ENCODE measurements around the gene ICOS. TPM values are rescaled to one million over a fixed set of nuclear protein-coding genes. Genes with fewer than 3 reads are reported as not detected.

Gene ICOS
- total RNA-seq, 4 donors from 2014 or later, result 0.14 to 0.59 (median 0.26) TPM; not detected in 1

GRCh38 chr2:203988500-203989260 lies 52.1 kb downstream of the ICOS start:
- no peaks in the 10 kb centered on the region for H3K4me1 ChIP-seq
- H3K9me3 ChIP-seq, result no peaks in the 10 kb centered on the region
- H3K27me3 ChIP-seq, result no peaks in the 10 kb centered on the region
- no peak overlapping the region for H3K4me3 ChIP-seq
- TF ChIP-seq POLR2A (IDR thresholded peaks at IDR 0.05) (no peak), CTCF (IDR thresholded peaks at IDR 0.05) (no peak)
- H3K27ac ChIP-seq, result no peak overlapping the region
- intact Hi-C loops (cut with DNase I; ENCODE audit: low total_unique reads), result no loop called here
- DNase-seq, result no peak
- H3K36me3 ChIP-seq, result no peaks in the 10 kb centered on the region

GRCh38 chr2:203989521-203989920 lies 53.0 kb downstream of the ICOS start:
- no peak overlapping the region for H3K4me3 ChIP-seq
- no peaks in the 10 kb centered on the region for H3K9me3 ChIP-seq
- no peak for TF ChIP-seq POLR2A (IDR thresholded peaks at IDR 0.05)
- no peak for TF ChIP-seq CTCF (IDR thresholded peaks at IDR 0.05)
- no peaks in the 10 kb centered on the region for H3K27me3 ChIP-seq
- no peaks in the 10 kb centered on the region for H3K4me1 ChIP-seq
- intact Hi-C loops (cut with DNase I; ENCODE audit: low total_unique reads), result no loop called here
- no peak for DNase-seq
- no peak overlapping the region for H3K27ac ChIP-seq
- no peaks in the 10 kb centered on the region for H3K36me3 ChIP-seq

- intact Hi-C loops (cut with DNase I; ENCODE audit: low total_unique reads), result no loop called here
- Histone ChIP-seq H3K4me3 (no peak overlapping the region), H3K27ac (no peak overlapping the region), H3K27me3 (no peaks in the 10 kb centered on the region), H3K36me3 (no peaks in the 10 kb centered on the region), H3K9me3 (no peaks in the 10 kb centered on the region), H3K4me1 (no peaks in the 10 kb centered on the region)
- no peak for DNase-seq
- no peak for TF ChIP-seq POLR2A (IDR thresholded peaks at IDR 0.05)
Observed at GRCh38 chr2:203992509-203992908, 55.9 kb downstream of the ICOS start.

- Histone ChIP-seq H3K4me3 (no peak overlapping the region), H3K4me1 (no peaks in the 10 kb centered on the region), H3K27me3 (no peaks in the 10 kb centered on the region), H3K27ac (no peak overlapping the region), H3K36me3 (no peaks in the 10 kb centered on the region), H3K9me3 (no peaks in the 10 kb centered on the region)
- TF ChIP-seq CTCF (IDR thresholded peaks at IDR 0.05), result no peak
- no peak for TF ChIP-seq POLR2A (IDR thresholded peaks at IDR 0.05)
- no peak for DNase-seq
- intact Hi-C loops (cut with DNase I; ENCODE audit: low total_unique reads), result no loop called here
Observed at GRCh38 chr2:203993011-203993410, 56.4 kb downstream of the ICOS start.

GRCh38 chr2:203993560-203993959 lies 57.0 kb downstream of the ICOS start:
- H3K4me1 ChIP-seq, result no peaks in the 10 kb centered on the region
- no peaks in the 10 kb centered on the region for H3K36me3 ChIP-seq
- intact Hi-C loops (cut with DNase I; ENCODE audit: low total_unique reads), result no loop called here
- no peaks in the 10 kb centered on the region for H3K27me3 ChIP-seq
- no peaks in the 10 kb centered on the region for H3K9me3 ChIP-seq
- no peak overlapping the region for H3K4me3 ChIP-seq
- H3K27ac ChIP-seq, result no peak overlapping the region
- no peak for DNase-seq
- no peak for TF ChIP-seq POLR2A (IDR thresholded peaks at IDR 0.05)
- TF ChIP-seq CTCF (IDR thresholded peaks at IDR 0.05), result no peak

All from uterus (tissue), 4 donors.